Cerebellar nuclear complex (tissue), 1 donor: ENCODE data around the gene POMC.
"Not testable (repeated sequence)": the region's sequence is repeated elsewhere in the genome, so short reads cannot be mapped to it uniquely, and the experiment has no call there.

ENCODE experiments used
- DNase-seq, 2 experiments: peaks; one replicate each; lab custom pipeline; 2025; lab: John Stamatoyannopoulos, UW

POMC gene

DNA sequence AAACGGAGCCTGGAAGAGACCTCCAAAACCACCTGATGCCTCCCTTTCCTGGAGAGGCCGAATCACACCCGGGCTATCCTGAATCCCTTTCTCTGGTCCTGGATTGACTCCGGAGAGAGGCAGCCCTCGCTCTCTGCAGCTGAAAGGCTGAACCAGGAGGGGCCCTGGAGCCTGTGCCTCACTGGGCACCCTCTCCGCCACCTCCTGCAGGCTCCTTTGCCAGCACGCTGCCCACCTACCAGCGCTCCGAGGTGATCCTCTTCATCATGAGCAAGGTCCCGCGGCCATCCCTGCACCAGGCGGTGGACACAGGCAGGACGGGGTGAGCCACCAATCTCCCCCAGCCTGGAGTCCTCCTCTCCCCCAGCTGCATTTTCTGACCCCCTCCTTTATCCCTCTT lies 35.7 kb downstream of the POMC start:
- DNase-seq = no peak

GRCh38 chr2:25132299-25132635 lies 36.1 kb downstream of the POMC start:
- DNase-seq = no peak

- DNase-seq = no peak
These were observed 36.6 kb downstream of the POMC start for GRCh38 chr2:25131567-25132298.

DNA sequence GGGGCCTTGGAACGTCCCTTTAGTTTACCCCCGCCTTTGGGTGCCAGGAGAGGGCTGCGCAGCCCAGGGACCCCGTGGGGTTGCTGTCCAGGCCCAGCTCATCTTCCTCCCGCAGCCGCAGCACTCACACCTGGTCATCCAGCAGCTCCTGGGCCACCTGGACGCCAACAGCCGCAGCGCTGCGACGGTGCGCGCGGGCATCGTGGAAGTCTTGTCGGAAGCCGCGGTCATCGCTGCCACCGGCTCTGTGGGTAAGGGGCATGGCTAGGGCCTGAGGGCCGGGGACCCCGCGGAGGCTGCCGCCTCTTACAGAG lies 37.2 kb downstream of the POMC start:
- no peak for DNase-seq

- DNase-seq = no peak
These were observed 38.4 kb downstream of the POMC start for GRCh38 chr2:25129901-25130520.

GRCh38 chr2:25127646-25128045 lies 40.7 kb downstream of the POMC start:
- no peak for DNase-seq

DNA sequence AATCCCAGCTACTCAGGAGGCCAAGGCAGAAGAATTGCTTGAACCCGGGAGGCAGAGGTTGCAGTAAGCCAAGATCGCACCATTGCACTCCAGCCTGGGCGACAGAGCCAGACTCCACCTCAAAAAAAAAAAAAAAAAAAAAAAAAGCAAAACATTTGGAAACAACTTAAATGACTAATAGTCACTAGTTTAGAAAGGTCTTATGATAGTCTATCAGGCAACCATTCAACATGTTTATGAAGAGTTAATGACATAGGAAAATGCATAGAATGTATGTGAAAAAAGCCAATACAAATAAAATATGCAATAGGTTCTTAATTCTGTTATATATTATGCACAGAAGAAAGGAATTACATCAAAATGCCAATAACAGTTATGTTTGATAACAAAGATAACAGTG lies 41.3 kb downstream of the POMC start:
- not testable (repeated sequence) for DNase-seq

- DNase-seq = no peak
These were observed 42.4 kb downstream of the POMC start for GRCh38 chr2:25125976-25126375.

DNA sequence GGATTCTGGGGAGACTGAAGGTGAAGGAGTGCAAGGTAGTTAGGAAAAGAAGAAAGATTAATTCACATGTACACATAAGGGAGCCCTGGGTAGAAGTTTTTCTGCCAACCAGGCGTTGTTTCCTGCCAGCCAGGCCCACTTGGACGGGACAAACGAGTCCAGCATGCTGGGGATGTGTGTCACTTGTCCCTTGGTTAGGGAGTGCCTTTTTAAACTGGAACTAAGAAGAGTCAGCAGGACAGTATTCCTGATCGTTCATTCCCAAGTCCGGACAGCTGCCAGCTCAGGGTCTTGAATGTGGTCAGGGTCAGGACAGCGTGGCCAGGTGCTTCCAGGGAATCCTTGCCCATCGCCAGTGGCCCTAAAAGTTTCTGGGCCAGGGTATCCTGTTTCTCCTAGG lies 43.2 kb downstream of the POMC start:
- no peak for DNase-seq

- no peak for DNase-seq
These were observed 44.7 kb downstream of the POMC start for GRCh38 chr2:25123682-25124081.

DNA sequence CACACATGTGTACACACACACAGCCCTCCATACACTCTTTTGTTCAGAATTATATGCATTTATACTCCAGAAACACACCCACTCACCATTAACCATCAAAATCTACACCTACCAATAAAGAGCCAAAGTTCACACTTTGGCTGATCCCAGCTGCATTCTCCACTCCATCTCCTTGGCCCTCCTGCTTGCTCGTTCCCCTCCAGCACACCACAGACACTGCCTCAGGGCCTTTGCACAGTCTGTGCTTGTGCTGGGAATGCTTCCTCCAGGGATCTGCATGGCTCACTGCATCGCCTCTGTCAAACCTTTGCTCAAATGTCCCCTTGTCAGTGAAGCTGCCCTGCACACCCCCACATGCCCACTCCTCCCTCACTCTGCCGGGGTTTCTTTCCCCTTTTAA lies 46.0 kb downstream of the POMC start:
- no peak for DNase-seq

- no peak for DNase-seq
These were observed 49.1 kb downstream of the POMC start for GRCh38 chr2:25119263-25119662.

DNA sequence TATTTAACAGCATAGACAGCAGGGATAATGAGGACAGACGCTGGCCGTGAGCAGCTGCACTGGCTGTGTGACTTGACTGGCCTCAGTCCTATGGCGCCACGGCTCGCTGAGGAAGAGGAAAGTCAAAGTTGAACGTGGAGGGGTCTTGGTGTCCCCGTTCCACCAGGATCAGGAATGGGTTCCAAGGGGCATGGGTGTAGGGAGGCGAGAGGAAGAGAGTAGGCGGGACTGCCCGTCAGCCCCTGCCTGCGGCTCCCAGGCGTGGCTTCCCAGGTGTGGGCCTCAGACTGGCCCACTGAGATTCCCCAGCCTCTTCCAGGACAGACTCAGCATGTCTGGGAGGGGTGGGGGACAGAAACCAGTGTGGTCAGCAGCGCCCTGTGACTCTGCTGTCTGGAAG lies 51.4 kb downstream of the POMC start:
- no peak for DNase-seq

- no peak for DNase-seq
These were observed 52.5 kb downstream of the POMC start for GRCh38 chr2:25115902-25116301.

DNA sequence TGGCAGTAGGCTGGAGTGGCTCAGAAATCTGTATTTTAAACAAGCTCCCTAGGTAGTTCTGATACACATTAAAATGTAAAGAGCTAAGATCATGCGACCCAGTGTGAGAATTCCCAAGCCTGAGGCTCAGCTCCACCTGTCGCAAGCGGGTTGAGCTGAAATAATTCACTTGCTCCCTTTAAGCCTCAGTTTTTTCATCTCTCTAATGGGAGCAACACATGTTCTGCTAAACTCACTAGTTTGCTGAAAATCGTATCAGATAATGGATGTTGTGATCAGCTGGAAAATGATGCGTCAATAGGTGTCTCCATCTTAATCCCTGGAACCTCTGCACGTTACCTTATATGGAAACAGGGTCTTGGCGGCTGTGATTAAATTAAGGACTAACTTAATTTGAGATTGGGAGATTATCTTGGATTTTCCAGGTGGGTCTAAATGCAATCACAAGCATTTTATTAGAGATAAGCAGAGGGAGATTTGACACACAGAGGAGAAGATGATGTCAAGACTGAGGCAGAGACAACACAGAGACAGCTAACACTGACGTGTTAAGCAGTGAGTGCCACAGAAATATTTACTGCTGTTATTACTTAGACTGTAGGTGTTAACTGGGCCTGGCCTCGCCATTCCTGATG lies 53.0 kb downstream of the POMC start:
- no peak for DNase-seq

- DNase-seq = no peak
These were observed 56.3 kb downstream of the POMC start for GRCh38 chr2:25112113-25112512.
